Cardiac muscle cell (in vitro differentiated cells and primary cell): ENCODE results near the gene ATG9B. TPM values are rescaled to one million over a fixed set of nuclear protein-coding genes. Genes with fewer than 3 reads are reported as not detected.

Experiments used
- DNase-seq, 2 donors: peaks; one replicate each; pipeline versions ENCODE4 v3.0.0 to v3.0.0-alpha.2; 2010 to 2017; ENCODE audit warnings: low read depth in 1 of 2, low spot score in 1 of 2
- H3K27ac ChIP-seq: fragments of 200-600 bp; sonication (generic); 2 replicates; pipeline ENCODE4 v1.5.1; 2016
- H3K27me3 ChIP-seq: fragments of 200-600 bp; sonication (generic); 2 replicates; pipeline ENCODE4 v1.6.0; 2016; ENCODE audit warnings: control low read depth
- H3K36me3 ChIP-seq: fragments of 200-600 bp; sonication (generic); 2 replicates; pipeline ENCODE4 v1.5.1; 2016; ENCODE audit warnings: control low read depth
- H3K4me1 ChIP-seq: fragments of 200-600 bp; sonication (generic); 2 replicates; pipeline ENCODE4 v1.8.1; 2017; ENCODE audit warnings: low read depth, mild to moderate bottlenecking, mixed run types
- H3K4me3 ChIP-seq: fragments of 200-600 bp; sonication (generic); 2 replicates; pipeline ENCODE4 v1.5.1; 2016; ENCODE audit warnings: mild to moderate bottlenecking
- H3K9me3 ChIP-seq: fragments of 200-600 bp; sonication (generic); 2 replicates; pipeline ENCODE4 v1.5.1; 2017; ENCODE audit warnings: low read depth, mild to moderate bottlenecking, control low read depth
- CTCF ChIP-seq: IDR thresholded peaks from 2 replicates; pipeline ENCODE4 v1.5.1; 2012; ENCODE audit warnings: low read depth, mild to moderate bottlenecking, low read length
- polyA plus RNA-seq: library from polyadenylated mRNA; unstranded; fragments of >200 nt; fragmentation: Nextera tagmentation; extraction: Ambion mirVana; gene quantifications from 2 replicates; pipeline ENCODE4 v1.2.1, GENCODE V29; 2016
- total RNA-seq: library from RNA; depleted of rRNA; stranded (reverse); fragments of >200 nt; gene quantifications from 2 replicates; pipeline ENCODE4 v1.2.3, GENCODE V29; 2016

Gene ATG9B
- total and polyA plus RNA-seq, 2 experiments from 2014 or later: 8.4 to 13.0 TPM

GRCh38 chr7:150976529-150977381 is 47.5 kb downstream of the ATG9B start:
- no peaks in the 10 kb centered on the region for H3K9me3 ChIP-seq
- no peak for TF ChIP-seq CTCF
- peak overlapping the region; percentile 82 for H3K4me3 ChIP-seq
- H3K36me3 ChIP-seq: peaks cover 7% of the 10 kb centered on the region
- H3K4me1 ChIP-seq: peaks cover 51% of the 10 kb centered on the region
- H3K27ac ChIP-seq: peak overlapping the region; percentile 95
- peak in 1 of 2 donors; percentile 80 for DNase-seq
- no peaks in the 10 kb centered on the region for H3K27me3 ChIP-seq

- Histone ChIP-seq H3K4me1 (peaks cover 52% of the 10 kb centered on the region), H3K36me3 (peaks cover 7% of the 10 kb centered on the region), H3K9me3 (no peaks in the 10 kb centered on the region), H3K27ac (peak overlapping the region; percentile 95), H3K4me3 (peak overlapping the region; percentile 82), H3K27me3 (no peaks in the 10 kb centered on the region)
- TF ChIP-seq CTCF: no peak
- no peak for DNase-seq
These were observed 48.6 kb downstream of the ATG9B start for GRCh38 chr7:150975536-150976319.

- no peaks in the 10 kb centered on the region for H3K9me3 ChIP-seq
- peaks cover 7% of the 10 kb centered on the region for H3K36me3 ChIP-seq
- peaks cover 52% of the 10 kb centered on the region for H3K4me1 ChIP-seq
- H3K27ac ChIP-seq: peak overlapping the region; percentile 95
- peak overlapping the region; percentile 25 for H3K4me3 ChIP-seq
- H3K27me3 ChIP-seq: no peaks in the 10 kb centered on the region
- peak; percentile 18 for TF ChIP-seq CTCF
- DNase-seq: peak; percentile 23 to 80
These were observed 49.6 kb downstream of the ATG9B start for GRCh38 chr7:150974468-150975391.

- no peak overlapping the region for H3K4me3 ChIP-seq
- no peaks in the 10 kb centered on the region for H3K9me3 ChIP-seq
- TF ChIP-seq CTCF: no peak
- H3K4me1 ChIP-seq: peaks cover 57% of the 10 kb centered on the region
- H3K27me3 ChIP-seq: no peaks in the 10 kb centered on the region
- H3K36me3 ChIP-seq: peaks cover 7% of the 10 kb centered on the region
- no peak for DNase-seq
- H3K27ac ChIP-seq: peak overlapping the region; percentile 27
These were observed 50.5 kb downstream of the ATG9B start for GRCh38 chr7:150973571-150974451.
